Stimulated activated CD4-positive, alpha-beta T cell treated with anti-CD3 and anti-CD28 coated beads, Interleukin-15, amount 100 ng/mL, for 24 hours (primary cell): ENCODE data around the gene MICAL2.

Source experiments
- DNase-seq: peaks from one replicate; pipeline ENCODE4 v3.0.0-alpha.2; 2020

The MICAL2 gene

GRCh38 chr11:12235553-12235946 is 125.2 kb downstream of the MICAL2 start:
- no peak for DNase-seq

GRCh38 chr11:12235947-12236743 is 125.8 kb downstream of the MICAL2 start:
- DNase-seq: peak; percentile 65

GRCh38 chr11:12236744-12237101 is 126.3 kb downstream of the MICAL2 start:
- DNase-seq: no peak

GRCh38 chr11:12237381-12237784 is 127.0 kb downstream of the MICAL2 start:
- no peak for DNase-seq

- DNase-seq: no peak
These were observed 128.0 kb downstream of the MICAL2 start for GRCh38 chr11:12238420-12238819.

GRCh38 chr11:12239396-12239795 is 129.0 kb downstream of the MICAL2 start:
- no peak for DNase-seq

- no peak for DNase-seq
These were observed 129.5 kb downstream of the MICAL2 start for GRCh38 chr11:12239804-12240371.

- DNase-seq: no peak
These were observed 130.3 kb downstream of the MICAL2 start for GRCh38 chr11:12240677-12241076.

- DNase-seq: no peak
These were observed 131.0 kb downstream of the MICAL2 start for GRCh38 chr11:12241401-12241800.

GRCh38 chr11:12241971-12242672 is 131.7 kb downstream of the MICAL2 start:
- peak; percentile 44 for DNase-seq

GRCh38 chr11:12242966-12243365 is 132.6 kb downstream of the MICAL2 start:
- no peak for DNase-seq

GRCh38 chr11:12243486-12243885 is 133.1 kb downstream of the MICAL2 start:
- DNase-seq: no peak

- DNase-seq: no peak
These were observed 133.6 kb downstream of the MICAL2 start for GRCh38 chr11:12243911-12244550.

- no peak for DNase-seq
These were observed 134.7 kb downstream of the MICAL2 start for GRCh38 chr11:12245091-12245490.

GRCh38 chr11:12245549-12246016 is 135.2 kb downstream of the MICAL2 start:
- no peak for DNase-seq

GRCh38 chr11:12246147-12246546 is 135.8 kb downstream of the MICAL2 start:
- DNase-seq: no peak

GRCh38 chr11:12246989-12247388 is 136.6 kb downstream of the MICAL2 start:
- DNase-seq: no peak

- no peak for DNase-seq
These were observed 137.3 kb downstream of the MICAL2 start for GRCh38 chr11:12247543-12248254.

- DNase-seq: no peak
These were observed 137.9 kb downstream of the MICAL2 start for GRCh38 chr11:12248330-12248729.

- DNase-seq: no peak
These were observed 139.3 kb downstream of the MICAL2 start for GRCh38 chr11:12249590-12250260.

- DNase-seq: no peak
These were observed 141.5 kb downstream of the MICAL2 start for GRCh38 chr11:12251666-12252560.
